B cell (primary cell): Measurements from ENCODE around the gene ROR2. TPM values are rescaled to one million over a fixed set of nuclear protein-coding genes. Genes with fewer than 3 reads are reported as not detected.

Source experiments
- ATAC-seq: fragments of 200-7000 bp; cut with Tn5 transposase; one replicate; pipeline ENCODE4 v1.10.0; 2021; ENCODE audit warnings: low read depth, mild to moderate bottlenecking, moderate number of reproducible peaks, moderate library complexity
- CTCF ChIA-PET: fragments of 350-600 bp; sonication (Branson Sonifier 250); formaldehyde crosslinking; loops from one replicate; lab custom pipeline; 2021; ENCODE audit warnings: antibody characterized with exemption, inconsistent platforms; lab: Charles Lee
- POLR2A ChIA-PET: fragments of 350-600 bp; sonication (Branson Sonifier 250); formaldehyde crosslinking; loops from one replicate; lab custom pipeline; 2021; ENCODE audit warnings: antibody characterized with exemption; lab: Charles Lee
- DNase-seq: peaks from one replicate; pipeline ENCODE4 v3.0.0; 2013
- H2AFZ ChIP-seq: 2 replicates; pipeline ENCODE4 v1.6.1; 2012; ENCODE audit warnings: mild to moderate bottlenecking, low read depth, low read length; ENCODE audit not compliant: insufficient read depth, poor library complexity, severe bottlenecking
- H3K27ac ChIP-seq, 2 donors: 1 replicate in 1 of 2; 2 replicates in 1 of 2; pipeline ENCODE4 v1.5.1; 2012 to 2013; ENCODE audit warnings: low read length in 2 of 2, mild to moderate bottlenecking in 2 of 2, moderate library complexity in 1 of 2
- H3K27me3 ChIP-seq, 4 experiments: fragments of 200-600 bp in 1 of 4; sonication (generic) in 1 of 4; replicated peaks in 1 of 4; 1 replicate in 2 of 4; 2 replicates in 2 of 4; pipeline versions ENCODE4 v1.6.1 to v1.7.0; 2013 to 2016; ENCODE audit warnings: low read length in 3 of 4, mild to moderate bottlenecking in 2 of 4, mixed read lengths in 1 of 4, moderate library complexity in 1 of 4; ENCODE audit not compliant: insufficient read depth in 4 of 4, control insufficient read depth in 3 of 4; ENCODE audit errors: control extremely low read depth in 1 of 4
- H3K36me3 ChIP-seq, 2 experiments: replicated peaks in 1 of 2; 1 replicate in 1 of 2; 2 replicates in 1 of 2; pipeline versions ENCODE4 v1.6.1 to v1.7.1; 2013; ENCODE audit warnings: low read length in 1 of 2; ENCODE audit not compliant: insufficient read depth in 2 of 2, control insufficient read depth in 1 of 2; ENCODE audit errors: control extremely low read depth in 1 of 2, extremely low read depth in 1 of 2
- H3K4me1 ChIP-seq, 2 donors: fragments of 200-600 bp in 1 of 2; sonication (generic) in 1 of 2; 1 replicate in 1 of 2; 2 replicates in 1 of 2; pipeline versions ENCODE4 v1.5.1 to v1.6.1; 2013 to 2017; ENCODE audit warnings: low read length in 2 of 2; ENCODE audit not compliant: control insufficient read depth in 2 of 2, insufficient read depth in 2 of 2
- H3K4me2 ChIP-seq: replicated peaks from 2 replicates; pipeline ENCODE3; 2012; ENCODE audit warnings: mild to moderate bottlenecking, low read depth, low read length; ENCODE audit not compliant: poor library complexity, severe bottlenecking
- H3K4me3 ChIP-seq, 5 experiments: fragments of 200-600 bp in 1 of 5; sonication (generic) in 1 of 5; 1 replicate in 3 of 5; 2 replicates in 2 of 5; pipeline versions ENCODE4 v1.5.1 to v1.7.0; 2011 to 2016; ENCODE audit warnings: low read length in 4 of 5, mild to moderate bottlenecking in 4 of 5, low read depth in 2 of 5, control low read depth in 1 of 5, moderate library complexity in 1 of 5; ENCODE audit not compliant: insufficient read depth in 1 of 5; ENCODE audit errors: control extremely low read depth in 1 of 5, extremely low read depth in 1 of 5
- H3K79me2 ChIP-seq: fragments of 200-600 bp; sonication (generic); one replicate; pipeline ENCODE4 v1.6.0; 2016; ENCODE audit warnings: low read length; ENCODE audit not compliant: control insufficient read depth, insufficient read depth
- H3K9ac ChIP-seq: fragments of 200-600 bp; sonication (generic); 2 replicates; pipeline ENCODE4 v1.6.1; 2017; ENCODE audit warnings: mild to moderate bottlenecking, low read length, moderate library complexity
- H3K9me3 ChIP-seq, 3 donors: one replicate each; pipeline versions ENCODE4 v1.6.1 to v1.7.1; 2013; ENCODE audit warnings: low read length in 2 of 3; ENCODE audit not compliant: control insufficient read depth in 2 of 3, insufficient read depth in 1 of 3; ENCODE audit errors: control extremely low read depth in 1 of 3
- H4K20me1 ChIP-seq: 2 replicates; pipeline ENCODE4 v1.6.0; 2012; ENCODE audit warnings: mild to moderate bottlenecking, low read length; ENCODE audit not compliant: insufficient read depth, control insufficient read depth, poor library complexity, severe bottlenecking
- H3K27ac Mint-ChIP-seq: one replicate; pipeline ENCODE4 v1.8.0; 2021; ENCODE audit warnings: mixed read lengths
- H3K27me3 Mint-ChIP-seq: one replicate; pipeline ENCODE4 v1.8.0; 2021; ENCODE audit warnings: mixed read lengths
- H3K4me1 Mint-ChIP-seq: one replicate; pipeline ENCODE4 v1.8.0; 2021; ENCODE audit warnings: mixed read lengths
- H3K4me3 Mint-ChIP-seq: one replicate; pipeline ENCODE4 v1.8.0; 2021; ENCODE audit warnings: mixed read lengths
- H3K9me3 Mint-ChIP-seq: one replicate; pipeline ENCODE4 v1.8.0; 2022; ENCODE audit warnings: mixed read lengths; ENCODE audit not compliant: insufficient read depth
- CTCF ChIP-seq: fragments of 200-600 bp; IDR thresholded peaks from one replicate; pipeline ENCODE4 v1.8.0; 2022; ENCODE audit warnings: antibody characterized with exemption, mild to moderate bottlenecking
- EZH2 ChIP-seq: IDR thresholded peaks from 2 replicates; pipeline ENCODE4 v1.6.1; 2012; ENCODE audit warnings: borderline replicate concordance, low read depth, mild to moderate bottlenecking, moderate library complexity, low read length; ENCODE audit not compliant: insufficient read depth, poor library complexity, severe bottlenecking
- WGBS: methylation state at CpG from one replicate; pipeline ENCODE4 v1.1.5; 2013; ENCODE audit warnings: missing lambda C conversion rate; ENCODE audit not compliant: insufficient coverage; 5-methylcytosine and 5-hydroxymethylcytosine counted together
- intact Hi-C: fragments of 100-400 bp; cut with micrococcal nuclease; formaldehyde crosslinking; loops from one replicate; pipeline ENCODE4 v1.10.0; 2022
- polyA plus RNA-seq: library from polyadenylated mRNA; depleted of rRNA; stranded (reverse); fragments of >200 nt; gene quantifications from 2 replicates; pipeline ENCODE4 v1.2.3, GENCODE V29; 2012
- total RNA-seq, 2 donors: library from RNA; stranded (reverse); fragments of 120-200 nt in 1 of 2; gene quantifications; 1 replicate in 1 of 2; 2 replicates in 1 of 2; pipeline versions ENCODE4 v1.2.3 to v1.2.4, GENCODE V29; 2013 to 2022

Gene ROR2
- total and polyA plus RNA-seq, 2 donors (not counting 1 experiment from before 2014, with no cell fraction given): 0.21 to 0.49 TPM

GRCh38 chr9:91864380-91864779 lies 85.6 kb downstream of the ROR2 start:
- Histone ChIP-seq H3K27me3 (no peaks in the 10 kb centered on the region), H3K4me3 (no peak overlapping the region), H4K20me1 (no peaks in the 10 kb centered on the region), H3K27ac (no peak overlapping the region), H3K79me2 (no peaks in the 10 kb centered on the region), H3K36me3 (no peaks in the 10 kb centered on the region), H3K4me1 (no peaks in the 10 kb centered on the region), H3K9me3 (peaks cover 0 to 16% (median 0%) of the 10 kb centered on the region in 3 donors), H3K9ac (no peak overlapping the region), H2AFZ (no peak overlapping the region), H3K4me2 (no peak overlapping the region)
- no peaks in the 10 kb centered on the region for H3K4me1 Mint-ChIP-seq
- CTCF ChIA-PET: no interaction called here
- DNase-seq (no peak), ATAC-seq (no peak)
- WGBS: 89% methylated on average over 1 of the region's 4 CpGs
- peaks cover 36% of the 10 kb centered on the region for H3K27me3 Mint-ChIP-seq
- intact Hi-C loops: no loop called here
- H3K9me3 Mint-ChIP-seq: no peaks in the 10 kb centered on the region
- POLR2A ChIA-PET: no interaction called here
- H3K4me3 Mint-ChIP-seq: no peak overlapping the region
- H3K27ac Mint-ChIP-seq: no peak overlapping the region
- no peak for TF ChIP-seq CTCF
- no peak for TF ChIP-seq EZH2

- H3K9me3 ChIP-seq: peaks cover 0 to 16% (median 0%) of the 10 kb centered on the region in 3 donors
- no peaks in the 10 kb centered on the region for H4K20me1 ChIP-seq
- no peaks in the 10 kb centered on the region for H3K27me3 ChIP-seq
- ATAC-seq (no peak), DNase-seq (no peak)
- 78% methylated on average over 3 of the region's 4 CpGs for WGBS
- H3K9ac ChIP-seq: no peak overlapping the region
- no peak overlapping the region for H3K4me3 ChIP-seq
- no peak overlapping the region for H2AFZ ChIP-seq
- intact Hi-C loops: no loop called here
- Mint-ChIP-seq H3K4me3 (no peak overlapping the region), H3K4me1 (no peaks in the 10 kb centered on the region), H3K27me3 (peaks cover 27% of the 10 kb centered on the region), H3K27ac (no peak overlapping the region), H3K9me3 (no peaks in the 10 kb centered on the region)
- POLR2A ChIA-PET: no interaction called here
- no peaks in the 10 kb centered on the region for H3K4me1 ChIP-seq
- no peak overlapping the region for H3K27ac ChIP-seq
- H3K4me2 ChIP-seq: no peak overlapping the region
- CTCF ChIA-PET: no interaction called here
- no peaks in the 10 kb centered on the region for H3K36me3 ChIP-seq
- H3K79me2 ChIP-seq: no peaks in the 10 kb centered on the region
- TF ChIP-seq EZH2 (no peak), CTCF (no peak)
Measured at GRCh38 chr9:91863469-91863868, 86.6 kb downstream of the ROR2 start.
